Vagina (tissue), 2 donors: ENCODE measurements around the gene NPAS2. TPM values are rescaled to one million over a fixed set of nuclear protein-coding genes. Genes with fewer than 3 reads are reported as not detected.

ENCODE experiments used
- DNase-seq, 2 donors: peaks; one replicate each; pipeline ENCODE4 v3.0.0-alpha.2; 2017; ENCODE audit errors: extremely low spot score in 2 of 2
- H3K27ac ChIP-seq: fragments of 200-600 bp; sonication (generic); one replicate; pipeline ENCODE4 v1.5.1; 2019
- H3K27me3 ChIP-seq: fragments of 200-600 bp; sonication (generic); one replicate; pipeline ENCODE4 v1.5.1; 2019
- H3K36me3 ChIP-seq, 2 donors: fragments of 200-600 bp; sonication (generic); one replicate each; pipeline ENCODE4 v1.5.1; 2017 to 2019
- H3K4me1 ChIP-seq: fragments of 200-600 bp; sonication (generic); one replicate; pipeline ENCODE4 v1.5.1; 2019
- H3K4me3 ChIP-seq, 2 donors: fragments of 200-600 bp; sonication (generic); 1 replicate in 1 of 2; 2 replicates in 1 of 2; pipeline ENCODE4 v1.5.1; 2016 to 2019
- H3K9me3 ChIP-seq: fragments of 200-600 bp; sonication (generic); one replicate; pipeline ENCODE4 v1.5.1; 2019
- CTCF ChIP-seq, 3 experiments: fragments of 450-650 bp in 2 of 3; fragments of 200-600 bp in 1 of 3; sonication (generic) in 1 of 3; IDR thresholded peaks; one replicate each; pipeline ENCODE4 v1.5.1; 2017 to 2019; ENCODE audit warnings: antibody characterized with exemption in 3 of 3, mild to moderate bottlenecking in 2 of 3, moderate library complexity in 2 of 3
- POLR2A ChIP-seq, 2 donors: fragments of 450-650 bp; IDR thresholded peaks; one replicate each; pipeline ENCODE4 v1.6.1; 2017; ENCODE audit warnings: antibody characterized with exemption in 2 of 2, mild to moderate bottlenecking in 2 of 2, moderate library complexity in 2 of 2
- POLR2AphosphoS5 ChIP-seq, 2 donors: sonication (generic); formaldehyde crosslinking; IDR thresholded peaks; one replicate each; pipeline ENCODE4 v1.9.0; 2017; ENCODE audit warnings: antibody characterized with exemption in 2 of 2, mild to moderate bottlenecking in 2 of 2, low read depth in 1 of 2; ENCODE audit not compliant: insufficient read depth in 1 of 2
- intact Hi-C: fragments of 100-400 bp; cut with DNase I; formaldehyde crosslinking; loops from one replicate; pipeline ENCODE4 v1.15.1; 2023
- total RNA-seq: library from RNA; depleted of rRNA; stranded (reverse); fragments of >200 nt; gene quantifications from one replicate; pipeline ENCODE4 v1.2.3, GENCODE V29; 2016

NPAS2 gene
- total RNA-seq: 37.6 TPM

GRCh38 chr2:100819370-100820272, at the start of gene NPAS2:
Gene NPAS2 (plus strand): TSS chr2:100820139. CDS start chr2:100904755, 84,616 bp downstream.
- TF ChIP-seq CTCF (IDR thresholded peaks at IDR 0.05): no peak
- peak in 1 of 2 donors; percentile 22 for TF ChIP-seq POLR2A (IDR thresholded peaks at IDR 0.05)
- no peaks in the 10 kb centered on the region for H3K36me3 ChIP-seq
- intact Hi-C loops: loop anchor here (10.0 kb wide), 1 partner anchor 165 kb away; no protein-coding TSS in a partner anchor
- peaks cover 35% of the 10 kb centered on the region for H3K4me1 ChIP-seq
- no peak for DNase-seq
- H3K27me3 ChIP-seq: no peaks in the 10 kb centered on the region
- no peaks in the 10 kb centered on the region for H3K9me3 ChIP-seq
- H3K4me3 ChIP-seq: peak within 1 kb of the TSS; percentile 59 to 84
- peak within 1 kb of the TSS; percentile 88 for H3K27ac ChIP-seq

GRCh38 chr2:100771125-100771524, 48.8 kb upstream of the NPAS2 start:
- peak in 1 of 2 donors; percentile 34 for DNase-seq
- Histone ChIP-seq H3K4me3 (no peak overlapping the region), H3K27me3 (no peaks in the 10 kb centered on the region), H3K9me3 (no peaks in the 10 kb centered on the region), H3K4me1 (peaks cover 17% of the 10 kb centered on the region), H3K36me3 (no peaks in the 10 kb centered on the region), H3K27ac (no peak overlapping the region)
- TF ChIP-seq POLR2A (IDR thresholded peaks at IDR 0.05) (no peak), POLR2AphosphoS5 (IDR thresholded peaks at IDR 0.05; ENCODE audit: insufficient read depth in 1 of 2, low read depth in 1 of 2) (no peak), CTCF (IDR thresholded peaks at IDR 0.05) (no peak)
- intact Hi-C loops: no loop called here

GRCh38 chr2:100773538-100773937, 46.4 kb upstream of the NPAS2 start:
- Histone ChIP-seq H3K36me3 (no peaks in the 10 kb centered on the region), H3K4me3 (no peak overlapping the region), H3K27ac (no peak overlapping the region), H3K9me3 (no peaks in the 10 kb centered on the region), H3K27me3 (no peaks in the 10 kb centered on the region), H3K4me1 (no peaks in the 10 kb centered on the region)
- intact Hi-C loops: no loop called here
- peak in 1 of 2 donors; percentile 54 for DNase-seq
- TF ChIP-seq POLR2AphosphoS5 (IDR thresholded peaks at IDR 0.05; ENCODE audit: insufficient read depth in 1 of 2, low read depth in 1 of 2) (no peak), POLR2A (IDR thresholded peaks at IDR 0.05) (no peak), CTCF (IDR thresholded peaks at IDR 0.05) (no peak)

- H3K27ac ChIP-seq: no peak overlapping the region
- no peaks in the 10 kb centered on the region for H3K27me3 ChIP-seq
- H3K4me1 ChIP-seq: no peaks in the 10 kb centered on the region
- intact Hi-C loops: no loop called here
- H3K9me3 ChIP-seq: no peaks in the 10 kb centered on the region
- TF ChIP-seq POLR2AphosphoS5 (IDR thresholded peaks at IDR 0.05; ENCODE audit: insufficient read depth in 1 of 2, low read depth in 1 of 2): no peak
- no peak for TF ChIP-seq POLR2A (IDR thresholded peaks at IDR 0.05)
- no peak for TF ChIP-seq CTCF (IDR thresholded peaks at IDR 0.05)
- H3K4me3 ChIP-seq: no peak overlapping the region
- no peak for DNase-seq
- H3K36me3 ChIP-seq: no peaks in the 10 kb centered on the region
Measured at GRCh38 chr2:100776445-100776844, 43.5 kb upstream of the NPAS2 start.
